HepG2 (cell line): ENCODE data around the gene BTBD17. TPM values are rescaled to one million over a fixed set of nuclear protein-coding genes. Genes with fewer than 3 reads are reported as not detected.

ENCODE experiments used
- AHR ChIP-seq: IDR thresholded peaks from 2 replicates; pipeline ENCODE4 v1.6.1; 2018; ENCODE audit warnings: missing genetic modification reagents, missing compliant biosample characterization
- CCDC6 ChIP-seq: sonication (generic); formaldehyde crosslinking; IDR thresholded peaks from 2 replicates; pipeline ENCODE4 v1.8.1; 2022; ENCODE audit warnings: mild to moderate bottlenecking, missing genetic modification reagents, moderate library complexity
- DNMT1 ChIP-seq: sonication (generic); formaldehyde crosslinking; IDR thresholded peaks from 2 replicates; pipeline ENCODE4 v1.5.1; 2020; ENCODE audit warnings: mild to moderate bottlenecking, missing genetic modification reagents
- ETV6 ChIP-seq: sonication (generic); formaldehyde crosslinking; conservative IDR thresholded peaks from 2 replicates; pipeline ENCODE4 v1.4.0; 2020; ENCODE audit warnings: missing genetic modification reagents
- FOXM1 ChIP-seq: sonication (generic); formaldehyde crosslinking; IDR thresholded peaks from 2 replicates; pipeline ENCODE4 v1.5.0; 2020; ENCODE audit warnings: missing genetic modification reagents
- GZF1 ChIP-seq: sonication (generic); formaldehyde crosslinking; IDR thresholded peaks from 2 replicates; pipeline ENCODE4 v1.5.1; 2020; ENCODE audit warnings: mild to moderate bottlenecking, missing genetic modification reagents
- KLF12 ChIP-seq: sonication (generic); formaldehyde crosslinking; IDR thresholded peaks from 2 replicates; pipeline ENCODE4 v1.4.0; 2020; ENCODE audit warnings: missing genetic modification reagents, borderline replicate concordance
- NCOA1 ChIP-seq: sonication (generic); formaldehyde crosslinking; IDR thresholded peaks from 2 replicates; pipeline ENCODE4 v1.9.0; 2021; ENCODE audit warnings: missing genetic modification reagents
- PTBP1 ChIP-seq: fragments of 200-400 bp; formaldehyde crosslinking; IDR thresholded peaks from 2 replicates; pipeline ENCODE4 v1.6.1; 2018; ENCODE audit warnings: low read length, low read depth; ENCODE audit not compliant: poor library complexity, severe bottlenecking
- RELA ChIP-seq: sonication (generic); formaldehyde crosslinking; IDR thresholded peaks from 2 replicates; pipeline ENCODE4 v1.4.0; 2020; ENCODE audit warnings: missing genetic modification reagents
- RFX5 ChIP-seq: IDR thresholded peaks from 2 replicates; pipeline ENCODE4 v1.6.1; 2011; ENCODE audit warnings: low read depth, low read length, improper control_type of control experiment
- SPEN ChIP-seq: sonication (generic); formaldehyde crosslinking; IDR thresholded peaks from 2 replicates; pipeline ENCODE4 v1.5.1; 2020; ENCODE audit warnings: low read depth, mild to moderate bottlenecking, missing genetic modification reagents
- ZBTB8A ChIP-seq: sonication (generic); formaldehyde crosslinking; IDR thresholded peaks from 2 replicates; pipeline ENCODE4 v1.4.0; 2020; ENCODE audit warnings: mild to moderate bottlenecking, low read depth, missing genetic modification reagents, borderline replicate concordance
- ZNF224 ChIP-seq: sonication (generic); formaldehyde crosslinking; IDR thresholded peaks from 2 replicates; pipeline ENCODE4 v1.5.0; 2020; ENCODE audit warnings: mild to moderate bottlenecking, missing genetic modification reagents
- ZNF232 ChIP-seq: sonication (generic); formaldehyde crosslinking; IDR thresholded peaks from 2 replicates; pipeline ENCODE4 v1.4.0; 2020; ENCODE audit warnings: missing genetic modification reagents, borderline replicate concordance
- ZNF274 ChIP-seq: sonication (generic); formaldehyde crosslinking; IDR thresholded peaks from 2 replicates; pipeline ENCODE4 v1.5.1; 2020; ENCODE audit warnings: mild to moderate bottlenecking, missing genetic modification reagents
- ZNF30 ChIP-seq: sonication (generic); formaldehyde crosslinking; IDR thresholded peaks from 2 replicates; pipeline ENCODE4 v1.5.0; 2020; ENCODE audit warnings: mild to moderate bottlenecking, missing genetic modification reagents
- ZNF350 ChIP-seq: sonication (generic); formaldehyde crosslinking; IDR thresholded peaks from 2 replicates; pipeline ENCODE4 v1.4.0; 2020; ENCODE audit warnings: mild to moderate bottlenecking, low read depth, missing genetic modification reagents, borderline replicate concordance
- ZNF383 ChIP-seq: sonication (generic); formaldehyde crosslinking; IDR thresholded peaks from 2 replicates; pipeline ENCODE4 v1.4.0; 2020; ENCODE audit warnings: missing genetic modification reagents, mild to moderate bottlenecking, borderline replicate concordance
- ZNF446 ChIP-seq: sonication (generic); formaldehyde crosslinking; IDR thresholded peaks from 2 replicates; pipeline ENCODE4 v1.5.0; 2020; ENCODE audit warnings: mild to moderate bottlenecking, missing genetic modification reagents
- ZNF619 ChIP-seq: sonication (generic); formaldehyde crosslinking; IDR thresholded peaks from 2 replicates; pipeline ENCODE4 v1.4.0; 2020; ENCODE audit warnings: mild to moderate bottlenecking, missing genetic modification reagents
- ZNF644 ChIP-seq: IDR thresholded peaks from 2 replicates; pipeline ENCODE4 v1.6.1; 2016; ENCODE audit warnings: low read depth
- ZSCAN20 ChIP-seq: sonication (generic); formaldehyde crosslinking; IDR thresholded peaks from 2 replicates; pipeline ENCODE4 v1.4.0; 2020; ENCODE audit warnings: missing genetic modification reagents, mild to moderate bottlenecking, borderline replicate concordance
- ZSCAN25 ChIP-seq: sonication (generic); formaldehyde crosslinking; IDR thresholded peaks from 2 replicates; pipeline ENCODE4 v1.8.0; 2022; ENCODE audit warnings: mild to moderate bottlenecking, missing genetic modification reagents
- polyA plus RNA-seq, 8 experiments: library from polyadenylated mRNA; depleted of rRNA in 3 of 8; stranded (reverse) in 7 of 8; unstranded in 1 of 8; fragments of >200 nt; fragmentation: Illumina TruSeq in 4 of 8; extraction: Trizol in 4 of 8; gene quantifications; 2 replicates each; pipeline versions ENCODE4 v1.2.1 to v1.2.3, GENCODE V29; 2011 to 2016; ENCODE audit warnings: low read depth in 4 of 8, missing spikeins in 1 of 8, mixed read lengths in 1 of 8; ENCODE audit not compliant: insufficient read depth in 1 of 8
- total RNA-seq, 5 experiments: library from RNA; depleted of rRNA; stranded (reverse); fragments of >200 nt; fragmentation: Illumina TruSeq; extraction: Trizol; gene quantifications; 2 replicates each; pipeline ENCODE4 v1.2.3, GENCODE V29; 2016; ENCODE audit warnings: low read depth in 1 of 5
- TF ChIP-seq, protein P1 (sequence below): IDR thresholded peaks from 2 replicates; pipeline ENCODE4 v1.6.1; 2012; ENCODE audit warnings: low read depth, low read length, improper control_type of control experiment
- TF ChIP-seq, protein P2 (sequence below): sonication (generic); formaldehyde crosslinking; IDR thresholded peaks from 2 replicates; pipeline ENCODE4 v1.4.0; 2020; ENCODE audit warnings: mild to moderate bottlenecking, low read depth, missing genetic modification reagents
- TF ChIP-seq, protein P3 (sequence below): sonication (generic); formaldehyde crosslinking; IDR thresholded peaks from 2 replicates; pipeline ENCODE4 v1.4.0; 2020; ENCODE audit warnings: missing genetic modification reagents, borderline replicate concordance

The BTBD17 gene
- total and polyA plus RNA-seq, 2 of the 13 experiments (the other 11 are each of a cell fraction or from before 2014, with no cell fraction given), result not detected

DNA sequence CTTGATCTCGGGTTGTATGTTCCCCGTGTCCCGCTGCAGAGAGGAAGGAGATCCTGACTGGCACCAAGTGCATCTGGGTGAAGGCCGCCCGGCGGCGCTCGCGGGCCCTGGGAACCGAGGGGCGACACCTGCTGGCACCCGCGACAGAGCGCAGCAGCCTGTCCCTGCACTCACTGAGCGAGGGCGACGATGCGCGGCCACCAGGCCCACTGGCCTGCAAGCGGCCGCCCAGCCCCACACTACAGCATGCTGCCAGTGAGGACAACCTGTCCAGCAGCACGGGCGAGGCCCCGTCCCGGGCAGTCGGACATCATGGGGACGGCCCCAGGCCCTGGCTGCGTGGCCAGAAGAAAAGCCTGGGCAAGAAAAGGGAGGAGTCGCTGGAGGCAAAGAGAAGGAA is 7.5 kb downstream of the BTBD17 start (continued):
- TF ChIP-seq, protein P1, sequence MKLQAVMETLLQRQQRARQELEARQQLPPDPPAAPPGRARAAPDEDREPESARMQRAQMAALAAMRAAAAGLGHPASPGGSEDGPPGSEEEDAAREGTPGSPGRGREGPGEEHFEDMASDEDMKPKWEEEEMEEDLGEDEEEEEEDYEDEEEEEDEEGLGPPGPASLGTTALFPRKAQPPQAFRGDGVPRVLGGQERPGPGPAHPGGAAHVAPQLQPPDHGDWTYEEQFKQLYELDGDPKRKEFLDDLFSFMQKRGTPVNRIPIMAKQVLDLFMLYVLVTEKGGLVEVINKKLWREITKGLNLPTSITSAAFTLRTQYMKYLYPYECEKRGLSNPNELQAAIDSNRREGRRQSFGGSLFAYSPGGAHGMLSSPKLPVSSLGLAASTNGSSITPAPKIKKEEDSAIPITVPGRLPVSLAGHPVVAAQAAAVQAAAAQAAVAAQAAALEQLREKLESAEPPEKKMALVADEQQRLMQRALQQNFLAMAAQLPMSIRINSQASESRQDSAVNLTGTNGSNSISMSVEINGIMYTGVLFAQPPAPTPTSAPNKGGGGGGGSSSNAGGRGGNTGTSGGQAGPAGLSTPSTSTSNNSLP, result no peak
- TF ChIP-seq GZF1 (CRISPR knock-in tag) (0 out of 2 replicates have a peak, but pooled peaks have one; percentile 38), ZNF30 (CRISPR knock-in tag) (no peak), FOXM1 (CRISPR knock-in tag) (no peak), ETV6 (CRISPR knock-in tag) (0 out of 2 replicates have a peak, but pooled peaks have one; percentile 52), ZSCAN20 (no peak), ZNF350 (CRISPR knock-in tag) (no peak; the same call in 1 of the 2 replicates), ZNF446 (CRISPR knock-in tag) (no peak), ZNF619 (CRISPR knock-in tag) (no peak), ZNF224 (CRISPR knock-in tag) (no peak), ZBTB8A (CRISPR knock-in tag) (no peak), SPEN (peak; percentile 70), RELA (no peak), AHR (CRISPR knock-in tag) (no peak), ZNF274 (CRISPR knock-in tag) (no peak), ZNF383 (CRISPR knock-in tag) (no peak), CCDC6 (CRISPR knock-in tag) (no peak), DNMT1 (CRISPR knock-in tag) (0 out of 2 replicates have a peak, but pooled peaks have one; percentile 56), KLF12 (CRISPR knock-in tag) (no peak), NCOA1 (CRISPR knock-in tag) (no peak), RFX5 (no peak), PTBP1 (no peak), ZNF644 (no peak), ZSCAN25 (CRISPR knock-in tag) (no peak), ZNF232 (CRISPR knock-in tag) (no peak)
- TF ChIP-seq, protein P2, sequence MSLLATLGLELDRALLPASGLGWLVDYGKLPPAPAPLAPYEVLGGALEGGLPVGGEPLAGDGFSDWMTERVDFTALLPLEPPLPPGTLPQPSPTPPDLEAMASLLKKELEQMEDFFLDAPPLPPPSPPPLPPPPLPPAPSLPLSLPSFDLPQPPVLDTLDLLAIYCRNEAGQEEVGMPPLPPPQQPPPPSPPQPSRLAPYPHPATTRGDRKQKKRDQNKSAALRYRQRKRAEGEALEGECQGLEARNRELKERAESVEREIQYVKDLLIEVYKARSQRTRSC, result no peak
- TF ChIP-seq, protein P3, sequence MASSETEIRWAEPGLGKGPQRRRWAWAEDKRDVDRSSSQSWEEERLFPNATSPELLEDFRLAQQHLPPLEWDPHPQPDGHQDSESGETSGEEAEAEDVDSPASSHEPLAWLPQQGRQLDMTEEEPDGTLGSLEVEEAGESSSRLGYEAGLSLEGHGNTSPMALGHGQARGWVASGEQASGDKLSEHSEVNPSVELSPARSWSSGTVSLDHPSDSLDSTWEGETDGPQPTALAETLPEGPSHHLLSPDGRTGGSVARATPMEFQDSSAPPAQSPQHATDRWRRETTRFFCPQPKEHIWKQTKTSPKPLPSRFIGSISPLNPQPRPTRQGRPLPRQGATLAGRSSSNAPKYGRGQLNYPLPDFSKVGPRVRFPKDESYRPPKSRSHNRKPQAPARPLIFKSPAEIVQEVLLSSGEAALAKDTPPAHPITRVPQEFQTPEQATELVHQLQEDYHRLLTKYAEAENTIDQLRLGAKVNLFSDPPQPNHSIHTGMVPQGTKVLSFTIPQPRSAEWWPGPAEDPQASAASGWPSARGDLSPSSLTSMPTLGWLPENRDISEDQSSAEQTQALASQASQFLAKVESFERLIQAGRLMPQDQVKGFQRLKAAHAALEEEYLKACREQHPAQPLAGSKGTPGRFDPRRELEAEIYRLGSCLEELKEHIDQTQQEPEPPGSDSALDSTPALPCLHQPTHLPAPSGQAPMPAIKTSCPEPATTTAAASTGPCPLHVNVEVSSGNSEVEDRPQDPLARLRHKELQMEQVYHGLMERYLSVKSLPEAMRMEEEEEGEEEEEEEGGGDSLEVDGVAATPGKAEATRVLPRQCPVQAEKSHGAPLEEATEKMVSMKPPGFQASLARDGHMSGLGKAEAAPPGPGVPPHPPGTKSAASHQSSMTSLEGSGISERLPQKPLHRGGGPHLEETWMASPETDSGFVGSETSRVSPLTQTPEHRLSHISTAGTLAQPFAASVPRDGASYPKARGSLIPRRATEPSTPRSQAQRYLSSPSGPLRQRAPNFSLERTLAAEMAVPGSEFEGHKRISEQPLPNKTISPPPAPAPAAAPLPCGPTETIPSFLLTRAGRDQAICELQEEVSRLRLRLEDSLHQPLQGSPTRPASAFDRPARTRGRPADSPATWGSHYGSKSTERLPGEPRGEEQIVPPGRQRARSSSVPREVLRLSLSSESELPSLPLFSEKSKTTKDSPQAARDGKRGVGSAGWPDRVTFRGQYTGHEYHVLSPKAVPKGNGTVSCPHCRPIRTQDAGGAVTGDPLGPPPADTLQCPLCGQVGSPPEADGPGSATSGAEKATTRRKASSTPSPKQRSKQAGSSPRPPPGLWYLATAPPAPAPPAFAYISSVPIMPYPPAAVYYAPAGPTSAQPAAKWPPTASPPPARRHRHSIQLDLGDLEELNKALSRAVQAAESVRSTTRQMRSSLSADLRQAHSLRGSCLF (CRISPR knock-in tag), result no peak
